Left lung (tissue), 10 donors: ENCODE results near the gene STYX. TPM values are rescaled to one million over a fixed set of nuclear protein-coding genes. Genes with fewer than 3 reads are reported as not detected.

Experiments used
- ATAC-seq: fragments of 200-7000 bp; cut with Tn5 transposase; one replicate; pipeline ENCODE4 v1.9.1; 2020; ENCODE audit warnings: moderate library complexity
- DNase-seq, 4 donors: peaks; one replicate each; pipeline ENCODE4 v3.0.0-alpha.2; 2013 to 2020
- H3K27ac ChIP-seq, 2 donors: fragments of 200-600 bp; sonication (generic) in 1 of 2; one replicate each; pipeline versions ENCODE4 v1.5.0 to v1.8.0; 2020 to 2021
- H3K27me3 ChIP-seq, 2 donors: fragments of 200-600 bp; sonication (generic) in 1 of 2; one replicate each; pipeline versions ENCODE4 v1.5.0 to v1.8.0; 2020 to 2021
- H3K36me3 ChIP-seq, 2 donors: fragments of 200-600 bp; sonication (generic) in 1 of 2; one replicate each; pipeline versions ENCODE4 v1.5.0 to v1.8.0; 2020 to 2021
- H3K4me1 ChIP-seq, 2 donors: fragments of 200-600 bp; one replicate each; pipeline ENCODE4 v1.8.0; 2021
- H3K4me3 ChIP-seq, 2 donors: fragments of 200-600 bp; sonication (generic) in 1 of 2; one replicate each; pipeline versions ENCODE4 v1.5.0 to v1.8.0; 2020 to 2021; ENCODE audit warnings: mild to moderate bottlenecking in 1 of 2
- H3K9me3 ChIP-seq, 2 donors: fragments of 200-600 bp; sonication (generic) in 1 of 2; one replicate each; pipeline versions ENCODE4 v1.5.0 to v1.8.0; 2020 to 2021
- intact Hi-C, 2 donors: fragments of 100-400 bp; cut with DNase I; formaldehyde crosslinking; loops; one replicate each; pipeline versions ENCODE4 v1.11.2 to v1.14.2; 2022
- polyA plus RNA-seq, 6 donors: library from polyadenylated mRNA; unstranded; fragments of 120-200 nt; gene quantifications; one replicate each; pipeline ENCODE4 v1.2.1, GENCODE V29; 2013; ENCODE audit not compliant: insufficient read length in 6 of 6
- total RNA-seq, 2 donors: library from RNA; stranded (reverse); fragmentation: NEBNext Ultra II Directional; extraction: Animal tissue kit (Norgen Biotek cat#: 25700); gene quantifications; one replicate each; pipeline ENCODE4 v1.2.1, GENCODE V29; 2021
- TF ChIP-seq, protein P1 (sequence below), 2 donors: fragments of 200-600 bp; sonication (generic) in 1 of 2; IDR thresholded peaks; one replicate each; pipeline versions ENCODE4 v1.5.0 to v1.8.0; 2021; ENCODE audit warnings: antibody characterized with exemption in 2 of 2
- donor health status: DM: no; HTN: yes; CAD: no.
- donor health status: DM: no; HTN: no; CAD: no.

The STYX gene
- total and polyA plus RNA-seq, 8 donors, result 9.9 to 19.2 (median 17.3) TPM

DNA sequence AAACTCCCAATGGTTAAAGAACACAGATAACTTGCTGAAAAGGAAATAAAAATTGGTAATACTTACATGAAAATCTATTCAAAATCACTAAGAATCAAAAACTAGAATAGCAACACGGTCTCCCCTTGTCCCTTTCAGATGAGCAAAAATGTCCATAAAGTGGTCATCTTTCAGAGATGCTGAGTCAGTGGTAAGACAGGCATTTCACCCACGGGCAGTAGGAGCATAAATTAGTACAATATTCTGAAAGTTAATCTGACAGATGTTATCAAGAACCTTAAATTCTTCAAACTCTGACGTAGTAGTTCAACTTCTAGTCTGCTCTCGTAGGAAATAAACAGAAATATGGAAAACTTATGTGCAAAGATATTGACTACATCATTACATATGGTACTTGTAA, 94.5 kb downstream of the STYX start:
- H3K9me3 ChIP-seq, result no peaks in the 10 kb centered on the region
- no peaks in the 10 kb centered on the region for H3K4me1 ChIP-seq
- intact Hi-C loops, result loop anchor here in 1 of 2 donors (5.0 kb wide), 2 partner anchors 138 to 233 kb away; no protein-coding TSS in a partner anchor
- no peaks in the 10 kb centered on the region for H3K36me3 ChIP-seq
- no peaks in the 10 kb centered on the region for H3K27me3 ChIP-seq
- no peak for DNase-seq
- ATAC-seq, result no peak
- TF ChIP-seq, protein P1, sequence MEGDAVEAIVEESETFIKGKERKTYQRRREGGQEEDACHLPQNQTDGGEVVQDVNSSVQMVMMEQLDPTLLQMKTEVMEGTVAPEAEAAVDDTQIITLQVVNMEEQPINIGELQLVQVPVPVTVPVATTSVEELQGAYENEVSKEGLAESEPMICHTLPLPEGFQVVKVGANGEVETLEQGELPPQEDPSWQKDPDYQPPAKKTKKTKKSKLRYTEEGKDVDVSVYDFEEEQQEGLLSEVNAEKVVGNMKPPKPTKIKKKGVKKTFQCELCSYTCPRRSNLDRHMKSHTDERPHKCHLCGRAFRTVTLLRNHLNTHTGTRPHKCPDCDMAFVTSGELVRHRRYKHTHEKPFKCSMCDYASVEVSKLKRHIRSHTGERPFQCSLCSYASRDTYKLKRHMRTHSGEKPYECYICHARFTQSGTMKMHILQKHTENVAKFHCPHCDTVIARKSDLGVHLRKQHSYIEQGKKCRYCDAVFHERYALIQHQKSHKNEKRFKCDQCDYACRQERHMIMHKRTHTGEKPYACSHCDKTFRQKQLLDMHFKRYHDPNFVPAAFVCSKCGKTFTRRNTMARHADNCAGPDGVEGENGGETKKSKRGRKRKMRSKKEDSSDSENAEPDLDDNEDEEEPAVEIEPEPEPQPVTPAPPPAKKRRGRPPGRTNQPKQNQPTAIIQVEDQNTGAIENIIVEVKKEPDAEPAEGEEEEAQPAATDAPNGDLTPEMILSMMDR (IDR thresholded peaks at IDR 0.05), result no peak
- no peak overlapping the region for H3K4me3 ChIP-seq
- no peak overlapping the region for H3K27ac ChIP-seq

Other genes with a start within 250 kb of the STYX start
- gene TXNDC16, start 177.7 kb upstream of the STYX start, total RNA-seq, result 1 to 10 TPM; 6.2 TPM
- 10 to 100 TPM; 13.2 to 22.0 (median 17.9) TPM for gene TXNDC16, start 177.7 kb upstream of the STYX start, polyA plus RNA-seq
- 1 to 10 TPM; 1.8 to 2.0 TPM for gene GPR137C, start 177.3 kb upstream of the STYX start, total RNA-seq
- 1 to 10 TPM; 5.5 to 7.6 (median 7.2) TPM for gene GPR137C, start 177.3 kb upstream of the STYX start, polyA plus RNA-seq
- gene ERO1A, start 34.6 kb upstream of the STYX start, total RNA-seq, result 10 to 100 TPM; 59.6 to 70.6 TPM
- 10 to 100 TPM; 27.5 to 36.7 (median 30.0) TPM for gene ERO1A, start 34.6 kb upstream of the STYX start, polyA plus RNA-seq
- gene PSMC6, start 23.0 kb upstream of the STYX start, total RNA-seq, result 10 to 100 TPM; 68.5 to 94.0 TPM
- gene PSMC6, start 23.0 kb upstream of the STYX start, polyA plus RNA-seq, result 100 to 1,000 TPM; 149 to 188 (median 160) TPM
- 10 to 100 TPM; 19.1 to 22.3 TPM for gene GNPNAT1, start 61.4 kb downstream of the STYX start, total RNA-seq
- 10 to 100 TPM; 19.8 to 27.9 (median 24.6) TPM for gene GNPNAT1, start 61.4 kb downstream of the STYX start, polyA plus RNA-seq
- 10 to 100 TPM; 93.4 to 98.8 TPM for gene FERMT2, start 220.9 kb downstream of the STYX start, total RNA-seq
- gene FERMT2, start 220.9 kb downstream of the STYX start, polyA plus RNA-seq, result 100 to 1,000 TPM; 124 to 148 (median 132) TPM